Measurements from ENCODE around the gene LYPD5.

DNA sequence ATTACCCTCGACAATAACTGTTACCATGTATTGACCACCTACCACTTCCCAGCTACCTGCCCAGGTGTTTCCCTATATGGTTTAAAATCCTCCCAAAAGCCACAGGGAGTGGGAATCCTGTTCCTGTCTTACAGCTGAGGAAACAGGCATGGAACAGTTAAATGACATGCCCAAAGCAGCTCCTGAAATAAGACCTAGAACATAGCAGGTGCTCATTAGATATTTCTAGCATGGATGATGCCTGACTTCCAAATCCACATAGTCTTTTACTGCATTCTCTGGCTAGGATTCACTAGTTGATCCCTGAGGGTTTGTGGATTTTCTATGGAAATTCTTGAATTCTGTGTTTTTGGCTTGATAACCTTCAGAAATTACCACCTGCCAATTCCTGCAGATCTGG, 34.4 kb downstream of the LYPD5 start:
- TF ChIP-seq, protein P1, sequence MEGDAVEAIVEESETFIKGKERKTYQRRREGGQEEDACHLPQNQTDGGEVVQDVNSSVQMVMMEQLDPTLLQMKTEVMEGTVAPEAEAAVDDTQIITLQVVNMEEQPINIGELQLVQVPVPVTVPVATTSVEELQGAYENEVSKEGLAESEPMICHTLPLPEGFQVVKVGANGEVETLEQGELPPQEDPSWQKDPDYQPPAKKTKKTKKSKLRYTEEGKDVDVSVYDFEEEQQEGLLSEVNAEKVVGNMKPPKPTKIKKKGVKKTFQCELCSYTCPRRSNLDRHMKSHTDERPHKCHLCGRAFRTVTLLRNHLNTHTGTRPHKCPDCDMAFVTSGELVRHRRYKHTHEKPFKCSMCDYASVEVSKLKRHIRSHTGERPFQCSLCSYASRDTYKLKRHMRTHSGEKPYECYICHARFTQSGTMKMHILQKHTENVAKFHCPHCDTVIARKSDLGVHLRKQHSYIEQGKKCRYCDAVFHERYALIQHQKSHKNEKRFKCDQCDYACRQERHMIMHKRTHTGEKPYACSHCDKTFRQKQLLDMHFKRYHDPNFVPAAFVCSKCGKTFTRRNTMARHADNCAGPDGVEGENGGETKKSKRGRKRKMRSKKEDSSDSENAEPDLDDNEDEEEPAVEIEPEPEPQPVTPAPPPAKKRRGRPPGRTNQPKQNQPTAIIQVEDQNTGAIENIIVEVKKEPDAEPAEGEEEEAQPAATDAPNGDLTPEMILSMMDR (IDR thresholded peaks at IDR 0.05): no peak
- TF ChIP-seq POLR2A (IDR thresholded peaks at IDR 0.05): no peak
